Ishikawa (cell line): Measurements from ENCODE around the gene PEX11B.

Experiments
- CEBPB ChIP-seq: IDR thresholded peaks from 2 replicates; pipeline ENCODE4 v1.6.1; 2012
- CREB1 ChIP-seq: IDR thresholded peaks from 2 replicates; pipeline ENCODE4 v1.6.1; 2012; ENCODE audit warnings: low read depth
- EGR1 ChIP-seq: IDR thresholded peaks from 2 replicates; pipeline ENCODE4 v1.6.1; 2012
- EP300 ChIP-seq: IDR thresholded peaks from 2 replicates; pipeline ENCODE4 v1.6.1; 2012; ENCODE audit warnings: borderline replicate concordance
- NFIC ChIP-seq: IDR thresholded peaks from 2 replicates; pipeline ENCODE4 v1.6.1; 2012
- RAD21 ChIP-seq: IDR thresholded peaks from 2 replicates; pipeline ENCODE4 v1.6.1; 2012; ENCODE audit warnings: low read depth
- TAF1 ChIP-seq: IDR thresholded peaks from 2 replicates; pipeline ENCODE4 v1.6.1; 2012; ENCODE audit warnings: low read depth, mild to moderate bottlenecking
- TCF12 ChIP-seq: IDR thresholded peaks from 2 replicates; pipeline ENCODE4 v1.6.1; 2012; ENCODE audit warnings: low read depth
- TEAD4 ChIP-seq: IDR thresholded peaks from 2 replicates; pipeline ENCODE4 v1.6.1; 2012
- YY1 ChIP-seq: IDR thresholded peaks from 2 replicates; pipeline ENCODE4 v1.6.1; 2012; ENCODE audit warnings: low read depth
- ZBTB7A ChIP-seq: IDR thresholded peaks from 2 replicates; pipeline ENCODE4 v1.6.1; 2012; ENCODE audit warnings: low read depth
- TF ChIP-seq, protein P1 (sequence below): IDR thresholded peaks from 2 replicates; pipeline ENCODE4 v1.6.1; 2012; ENCODE audit warnings: low read depth, mild to moderate bottlenecking
- TF ChIP-seq, protein P2 (sequence below): IDR thresholded peaks from 2 replicates; pipeline ENCODE4 v1.6.1; 2012
- TF ChIP-seq, protein P3 (sequence below): IDR thresholded peaks from 2 replicates; pipeline ENCODE4 v1.6.1; 2012

DNA sequence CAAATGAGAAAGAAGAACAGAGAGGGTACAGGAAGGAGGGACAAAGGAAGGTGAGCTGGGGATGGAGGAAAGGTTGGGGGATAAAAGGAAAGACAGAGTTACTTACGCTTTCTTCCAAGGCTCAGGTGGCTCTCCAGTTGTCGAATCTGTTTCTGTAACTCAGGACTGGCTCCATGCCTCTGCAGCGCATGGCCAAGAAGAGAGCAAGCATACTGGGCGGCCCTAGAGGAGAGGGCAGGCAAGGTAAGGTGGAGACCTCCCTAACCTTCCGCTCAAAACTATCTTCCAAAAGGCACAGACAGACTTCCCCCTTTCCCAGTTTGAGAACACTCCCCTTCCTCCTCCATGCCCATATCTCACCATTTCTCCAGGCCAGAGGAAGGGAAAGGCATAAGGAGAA lies 922 bp downstream of the PEX11B start:
- TF ChIP-seq TEAD4 = no peak
- TF ChIP-seq EP300 = no peak
- TF ChIP-seq CREB1 = no peak
- no peak for TF ChIP-seq NFIC
- TF ChIP-seq CEBPB = no peak
- TF ChIP-seq, protein P1, sequence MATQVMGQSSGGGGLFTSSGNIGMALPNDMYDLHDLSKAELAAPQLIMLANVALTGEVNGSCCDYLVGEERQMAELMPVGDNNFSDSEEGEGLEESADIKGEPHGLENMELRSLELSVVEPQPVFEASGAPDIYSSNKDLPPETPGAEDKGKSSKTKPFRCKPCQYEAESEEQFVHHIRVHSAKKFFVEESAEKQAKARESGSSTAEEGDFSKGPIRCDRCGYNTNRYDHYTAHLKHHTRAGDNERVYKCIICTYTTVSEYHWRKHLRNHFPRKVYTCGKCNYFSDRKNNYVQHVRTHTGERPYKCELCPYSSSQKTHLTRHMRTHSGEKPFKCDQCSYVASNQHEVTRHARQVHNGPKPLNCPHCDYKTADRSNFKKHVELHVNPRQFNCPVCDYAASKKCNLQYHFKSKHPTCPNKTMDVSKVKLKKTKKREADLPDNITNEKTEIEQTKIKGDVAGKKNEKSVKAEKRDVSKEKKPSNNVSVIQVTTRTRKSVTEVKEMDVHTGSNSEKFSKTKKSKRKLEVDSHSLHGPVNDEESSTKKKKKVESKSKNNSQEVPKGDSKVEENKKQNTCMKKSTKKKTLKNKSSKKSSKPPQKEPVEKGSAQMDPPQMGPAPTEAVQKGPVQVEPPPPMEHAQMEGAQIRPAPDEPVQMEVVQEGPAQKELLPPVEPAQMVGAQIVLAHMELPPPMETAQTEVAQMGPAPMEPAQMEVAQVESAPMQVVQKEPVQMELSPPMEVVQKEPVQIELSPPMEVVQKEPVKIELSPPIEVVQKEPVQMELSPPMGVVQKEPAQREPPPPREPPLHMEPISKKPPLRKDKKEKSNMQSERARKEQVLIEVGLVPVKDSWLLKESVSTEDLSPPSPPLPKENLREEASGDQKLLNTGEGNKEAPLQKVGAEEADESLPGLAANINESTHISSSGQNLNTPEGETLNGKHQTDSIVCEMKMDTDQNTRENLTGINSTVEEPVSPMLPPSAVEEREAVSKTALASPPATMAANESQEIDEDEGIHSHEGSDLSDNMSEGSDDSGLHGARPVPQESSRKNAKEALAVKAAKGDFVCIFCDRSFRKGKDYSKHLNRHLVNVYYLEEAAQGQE = no peak
- TF ChIP-seq TAF1 = no peak
- TF ChIP-seq, protein P2, sequence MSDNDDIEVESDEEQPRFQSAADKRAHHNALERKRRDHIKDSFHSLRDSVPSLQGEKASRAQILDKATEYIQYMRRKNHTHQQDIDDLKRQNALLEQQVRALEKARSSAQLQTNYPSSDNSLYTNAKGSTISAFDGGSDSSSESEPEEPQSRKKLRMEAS = no peak
- TF ChIP-seq YY1 = no peak
- no peak for TF ChIP-seq TCF12
- TF ChIP-seq, protein P3, sequence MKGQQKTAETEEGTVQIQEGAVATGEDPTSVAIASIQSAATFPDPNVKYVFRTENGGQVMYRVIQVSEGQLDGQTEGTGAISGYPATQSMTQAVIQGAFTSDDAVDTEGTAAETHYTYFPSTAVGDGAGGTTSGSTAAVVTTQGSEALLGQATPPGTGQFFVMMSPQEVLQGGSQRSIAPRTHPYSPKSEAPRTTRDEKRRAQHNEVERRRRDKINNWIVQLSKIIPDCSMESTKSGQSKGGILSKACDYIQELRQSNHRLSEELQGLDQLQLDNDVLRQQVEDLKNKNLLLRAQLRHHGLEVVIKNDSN = no peak
- no peak for TF ChIP-seq ZBTB7A
- TF ChIP-seq EGR1 = no peak
- no peak for TF ChIP-seq RAD21
